Breast epithelium (tissue), 4 donors: ENCODE data around the gene HACD2. TPM values are rescaled to one million over a fixed set of nuclear protein-coding genes. Genes with fewer than 3 reads are reported as not detected.
A peak's percentile ranks its signal among the peaks of the same experiment; 100 is the strongest.
"Not testable (repeated sequence)": the region's sequence is repeated elsewhere in the genome, so short reads cannot be mapped to it uniquely, and the experiment has no call there.

Source experiments
- DNase-seq, 2 donors: peaks; one replicate each; pipeline ENCODE4 v3.0.0-alpha.2; 2019; ENCODE audit warnings: low spot score in 2 of 2
- H3K27ac ChIP-seq, 2 donors: fragments of 200-600 bp; sonication (generic) in 1 of 2; one replicate each; pipeline ENCODE4 v1.5.1; 2016 to 2019; ENCODE audit warnings: mild to moderate bottlenecking in 1 of 2
- H3K27me3 ChIP-seq, 2 donors: fragments of 200-600 bp; sonication (generic) in 1 of 2; one replicate each; pipeline versions ENCODE4 v1.5.1 to v1.6.0; 2017 to 2019; ENCODE audit warnings: control low read depth in 1 of 2, mild to moderate bottlenecking in 1 of 2
- H3K36me3 ChIP-seq: fragments of 200-600 bp; one replicate; pipeline ENCODE4 v1.5.1; 2019
- H3K4me1 ChIP-seq, 2 donors: fragments of 200-600 bp; sonication (generic); one replicate each; pipeline ENCODE4 v1.5.1; 2016 to 2019; ENCODE audit warnings: control low read depth in 1 of 2
- H3K4me3 ChIP-seq, 3 donors: fragments of 200-600 bp; sonication (generic); 1 replicate in 2 of 3; 2 replicates in 1 of 3; pipeline ENCODE4 v1.5.1; 2016 to 2019; ENCODE audit warnings: mild to moderate bottlenecking in 3 of 3, moderate library complexity in 2 of 3
- H3K9me3 ChIP-seq, 2 donors: fragments of 200-600 bp; sonication (generic) in 1 of 2; one replicate each; pipeline ENCODE4 v1.5.1; 2016 to 2019; ENCODE audit warnings: control low read depth in 1 of 2
- POLR2A ChIP-seq: fragments of 450-650 bp; IDR thresholded peaks from one replicate; pipeline ENCODE4 v1.6.1; 2016; ENCODE audit warnings: antibody characterized with exemption, mild to moderate bottlenecking, moderate library complexity
- POLR2AphosphoS5 ChIP-seq, 3 donors: sonication (generic); formaldehyde crosslinking; IDR thresholded peaks; one replicate each; pipeline ENCODE4 v1.6.1; 2017; ENCODE audit warnings: antibody characterized with exemption in 3 of 3
- intact Hi-C: fragments of 100-400 bp; cut with DNase I; formaldehyde crosslinking; loops from one replicate; pipeline ENCODE4 v1.15.1; 2023; ENCODE audit warnings: low total_unique reads
- total RNA-seq, 3 donors: library from RNA; depleted of rRNA; stranded (reverse); fragments of >200 nt; gene quantifications; one replicate each; pipeline ENCODE4 v1.1.0, GENCODE V29; 2016
- TF ChIP-seq, protein P1 (sequence below), 3 donors: fragments of 450-650 bp; IDR thresholded peaks; one replicate each; pipeline ENCODE4 v1.5.1; 2016 to 2017; ENCODE audit warnings: antibody characterized with exemption in 3 of 3, mild to moderate bottlenecking in 3 of 3, moderate library complexity in 3 of 3

HACD2 gene
- total RNA-seq, 3 donors from 2014 or later, result 29.5 to 61.0 (median 55.9) TPM

DNA sequence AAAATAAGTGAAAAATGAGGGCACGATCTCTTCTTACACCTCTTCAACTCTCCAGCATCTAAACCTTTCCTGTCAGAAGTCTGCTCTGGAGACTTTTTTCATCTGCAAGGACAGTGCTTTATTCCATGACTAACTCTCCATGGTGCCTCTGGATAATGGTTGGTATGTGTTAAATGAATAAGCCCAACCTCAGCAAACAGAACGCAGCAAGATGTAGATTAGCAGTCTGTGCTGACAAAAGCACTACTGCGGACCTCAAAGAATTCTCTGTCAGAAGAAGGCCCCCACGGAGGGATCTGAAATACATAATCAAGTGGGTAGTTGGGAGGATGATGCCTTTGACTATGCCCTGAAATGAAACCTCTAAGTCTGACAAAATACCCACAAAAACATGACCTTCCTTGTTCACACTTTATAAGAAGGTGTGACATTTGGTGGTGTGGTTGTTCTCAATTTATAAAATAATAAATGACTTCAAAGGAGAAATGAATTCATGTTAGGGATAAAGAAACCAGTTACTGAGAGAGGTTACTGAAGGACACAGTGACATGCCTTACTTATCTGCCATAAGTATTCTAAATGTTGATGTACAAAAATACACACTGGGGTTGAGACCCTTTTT is 92.8 kb downstream of the HACD2 start:
- Histone ChIP-seq H3K4me3 (no peak overlapping the region), H3K27ac (no peak overlapping the region), H3K27me3 (no peaks in the 10 kb centered on the region), H3K9me3 (no peaks in the 10 kb centered on the region), H3K4me1 (no peaks in the 10 kb centered on the region), H3K36me3 (no peaks in the 10 kb centered on the region)
- DNase-seq, result no peak
- intact Hi-C loops, result no loop called here
- TF ChIP-seq, protein P1, sequence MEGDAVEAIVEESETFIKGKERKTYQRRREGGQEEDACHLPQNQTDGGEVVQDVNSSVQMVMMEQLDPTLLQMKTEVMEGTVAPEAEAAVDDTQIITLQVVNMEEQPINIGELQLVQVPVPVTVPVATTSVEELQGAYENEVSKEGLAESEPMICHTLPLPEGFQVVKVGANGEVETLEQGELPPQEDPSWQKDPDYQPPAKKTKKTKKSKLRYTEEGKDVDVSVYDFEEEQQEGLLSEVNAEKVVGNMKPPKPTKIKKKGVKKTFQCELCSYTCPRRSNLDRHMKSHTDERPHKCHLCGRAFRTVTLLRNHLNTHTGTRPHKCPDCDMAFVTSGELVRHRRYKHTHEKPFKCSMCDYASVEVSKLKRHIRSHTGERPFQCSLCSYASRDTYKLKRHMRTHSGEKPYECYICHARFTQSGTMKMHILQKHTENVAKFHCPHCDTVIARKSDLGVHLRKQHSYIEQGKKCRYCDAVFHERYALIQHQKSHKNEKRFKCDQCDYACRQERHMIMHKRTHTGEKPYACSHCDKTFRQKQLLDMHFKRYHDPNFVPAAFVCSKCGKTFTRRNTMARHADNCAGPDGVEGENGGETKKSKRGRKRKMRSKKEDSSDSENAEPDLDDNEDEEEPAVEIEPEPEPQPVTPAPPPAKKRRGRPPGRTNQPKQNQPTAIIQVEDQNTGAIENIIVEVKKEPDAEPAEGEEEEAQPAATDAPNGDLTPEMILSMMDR (IDR thresholded peaks at IDR 0.05), result no peak
- TF ChIP-seq POLR2A (no peak), POLR2AphosphoS5 (IDR thresholded peaks at IDR 0.05) (no peak)

DNA sequence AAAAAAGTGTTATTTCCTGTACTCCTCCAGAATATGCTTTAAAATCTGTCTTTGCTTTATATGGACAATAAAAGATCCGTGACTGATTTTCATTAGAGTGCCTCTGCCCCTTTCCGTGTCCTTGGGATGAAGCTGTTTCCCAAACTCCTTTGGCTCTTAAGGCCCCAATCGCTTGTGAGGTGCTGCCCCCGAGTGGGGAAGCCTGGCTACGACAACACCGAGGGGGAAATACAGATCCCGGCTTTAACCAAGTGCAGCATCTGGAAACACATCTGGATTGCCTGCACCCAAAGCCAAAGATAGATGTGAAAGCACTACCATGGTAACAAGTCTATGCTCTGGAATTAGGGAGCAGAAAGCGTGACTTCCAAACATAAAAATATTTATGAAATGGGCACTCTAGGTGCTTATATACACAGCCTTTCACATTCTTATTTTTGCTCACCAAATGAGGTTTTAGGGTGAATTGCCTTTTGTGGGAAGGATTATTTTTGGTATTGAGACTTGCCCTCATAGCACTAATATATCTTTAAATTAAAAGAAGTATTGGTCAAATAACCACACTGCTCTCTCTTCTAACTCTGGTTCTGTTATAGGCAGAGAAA is 95.4 kb downstream of the HACD2 start:
- no peaks in the 10 kb centered on the region for H3K27me3 ChIP-seq
- DNase-seq, result peak; percentile 68 to 70
- H3K27ac ChIP-seq, result no peak overlapping the region
- intact Hi-C loops, result loop anchor here (10.0 kb wide), 1 partner anchor 155 kb away; no protein-coding TSS in a partner anchor
- H3K9me3 ChIP-seq, result no peaks in the 10 kb centered on the region
- no peaks in the 10 kb centered on the region for H3K4me1 ChIP-seq
- H3K4me3 ChIP-seq, result no peak overlapping the region
- TF ChIP-seq, protein P1 (IDR thresholded peaks at IDR 0.05), result peak; percentile 69 to 86 (median 85)
- TF ChIP-seq POLR2AphosphoS5 (IDR thresholded peaks at IDR 0.05), result no peak
- H3K36me3 ChIP-seq, result no peaks in the 10 kb centered on the region

DNA sequence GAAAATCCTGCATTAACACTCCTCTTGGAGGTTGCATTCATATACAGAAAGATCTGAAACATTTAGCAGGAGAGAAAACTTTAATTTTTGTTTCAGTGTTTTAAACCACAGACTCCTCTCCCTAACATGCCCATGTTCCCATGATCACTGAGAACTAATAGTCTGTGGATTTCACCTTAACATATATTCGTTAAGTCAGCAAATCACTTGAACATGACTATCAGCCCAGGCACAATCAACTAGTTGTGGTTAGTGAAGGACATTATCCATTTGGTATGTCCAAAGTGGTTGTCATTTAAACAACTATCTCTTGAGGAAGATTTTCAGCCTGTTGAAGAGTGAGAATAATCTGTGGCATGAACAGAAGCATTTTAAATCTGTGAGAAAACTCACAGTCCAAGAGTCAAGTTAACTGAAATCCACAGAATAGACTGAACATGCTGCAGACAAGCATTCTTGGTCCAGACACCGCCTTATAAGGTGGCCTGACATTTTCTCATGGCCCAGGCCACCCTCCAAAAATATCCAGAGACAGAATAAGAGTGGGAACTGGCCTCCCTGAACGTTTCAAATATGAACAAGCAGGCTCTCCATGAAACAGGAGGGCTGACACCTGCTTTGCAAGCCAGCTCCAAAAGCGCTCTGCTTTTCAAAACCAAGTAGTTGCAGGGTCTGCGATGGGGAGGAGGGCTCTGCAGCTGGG is 96.1 kb downstream of the HACD2 start:
- H3K27me3 ChIP-seq, result no peaks in the 10 kb centered on the region
- DNase-seq, result no peak
- no peaks in the 10 kb centered on the region for H3K9me3 ChIP-seq
- H3K27ac ChIP-seq, result no peak overlapping the region
- H3K4me3 ChIP-seq, result no peak overlapping the region
- H3K4me1 ChIP-seq, result no peaks in the 10 kb centered on the region
- no peak for TF ChIP-seq POLR2AphosphoS5 (IDR thresholded peaks at IDR 0.05)
- TF ChIP-seq, protein P1 (IDR thresholded peaks at IDR 0.05), result no peak
- no peak for TF ChIP-seq POLR2A
- H3K36me3 ChIP-seq, result no peaks in the 10 kb centered on the region
- intact Hi-C loops, result loop anchor here (10.0 kb wide), 1 partner anchor 154 kb away; no protein-coding TSS in a partner anchor

DNA sequence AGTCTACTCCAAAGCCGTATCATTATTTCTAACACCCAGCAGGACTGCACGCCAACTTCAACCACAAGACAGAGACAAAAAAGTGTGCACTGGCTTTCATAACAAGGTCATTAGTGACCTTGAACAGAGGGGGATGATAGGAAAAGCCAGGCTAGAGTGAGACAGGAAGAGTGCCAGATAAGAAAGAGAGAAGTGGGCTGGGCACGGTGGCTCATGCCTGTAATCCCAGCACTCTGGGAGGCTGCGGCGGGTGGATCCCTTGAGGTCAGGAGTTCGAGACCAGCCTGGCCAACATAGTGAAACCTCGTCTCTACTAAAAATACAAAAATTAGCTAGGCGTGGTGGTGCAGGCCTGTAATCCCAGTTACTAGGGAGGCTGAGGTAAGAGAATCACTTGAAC is 97.8 kb downstream of the HACD2 start:
- H3K27ac ChIP-seq, H3K4me3 ChIP-seq, H3K4me1 ChIP-seq, H3K27me3 ChIP-seq, H3K9me3 ChIP-seq, DNase-seq, H3K36me3 ChIP-seq: not testable (repeated sequence)
- intact Hi-C loops, result loop anchor here (10.0 kb wide), 1 partner anchor 152 kb away; no protein-coding TSS in a partner anchor

DNA sequence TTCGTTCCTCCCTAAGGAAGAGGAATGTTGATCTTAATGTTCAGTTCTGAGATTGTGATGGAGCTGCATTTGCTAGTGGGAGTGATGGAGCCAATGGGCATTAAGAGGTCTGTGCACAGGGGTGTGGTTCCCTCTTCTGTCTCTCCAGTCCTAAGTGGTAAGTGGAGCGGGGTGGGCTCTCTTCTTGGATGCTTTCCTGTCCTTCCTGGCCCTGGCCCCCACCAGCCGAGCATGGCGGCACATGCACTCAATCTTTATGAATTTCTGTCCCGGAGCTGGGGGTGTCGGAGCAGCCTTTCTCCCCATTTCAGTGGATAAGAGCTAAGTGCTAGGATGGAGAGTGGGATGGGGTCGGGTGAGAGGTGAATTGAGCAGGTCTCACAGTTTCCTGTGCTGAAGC is 98.4 kb downstream of the HACD2 start:
- Histone ChIP-seq H3K27ac (no peak overlapping the region), H3K4me1 (no peaks in the 10 kb centered on the region), H3K4me3 (no peak overlapping the region), H3K36me3 (no peaks in the 10 kb centered on the region), H3K9me3 (no peaks in the 10 kb centered on the region), H3K27me3 (no peaks in the 10 kb centered on the region)
- TF ChIP-seq POLR2A (no peak), POLR2AphosphoS5 (IDR thresholded peaks at IDR 0.05) (no peak)
- TF ChIP-seq, protein P1 (IDR thresholded peaks at IDR 0.05), result no peak
- intact Hi-C loops, result loop anchor here (10.0 kb wide), 1 partner anchor 152 kb away; no protein-coding TSS in a partner anchor
- DNase-seq, result no peak
